HepG2 (cell line): ENCODE data around the gene EPB41L2. TPM values are rescaled to one million over a fixed set of nuclear protein-coding genes. Genes with fewer than 3 reads are reported as not detected.

Experiments
- AKAP8 ChIP-seq: sonication (generic); formaldehyde crosslinking; IDR thresholded peaks from 2 replicates; pipeline ENCODE4 v1.5.1; 2020; ENCODE audit warnings: mild to moderate bottlenecking, missing genetic modification reagents
- BHLHE40 ChIP-seq: IDR thresholded peaks from 2 replicates; pipeline ENCODE4 v1.6.1; 2011; ENCODE audit warnings: low read length, improper control_type of control experiment
- ELF1 ChIP-seq: sonication (generic); formaldehyde crosslinking; IDR thresholded peaks from 2 replicates; pipeline ENCODE4 v1.4.0; 2020; ENCODE audit warnings: missing genetic modification reagents
- HOXA5 ChIP-seq: sonication (generic); formaldehyde crosslinking; IDR thresholded peaks from 2 replicates; pipeline ENCODE4 v1.4.0; 2020; ENCODE audit warnings: missing genetic modification reagents
- MYNN ChIP-seq: sonication (generic); formaldehyde crosslinking; IDR thresholded peaks from 2 replicates; pipeline ENCODE4 v1.4.0; 2020; ENCODE audit warnings: mild to moderate bottlenecking, low read depth, missing genetic modification reagents
- NR1H2 ChIP-seq: sonication (generic); formaldehyde crosslinking; IDR thresholded peaks from 2 replicates; pipeline ENCODE4 v1.8.1; 2022; ENCODE audit warnings: low read depth, missing genetic modification reagents, borderline replicate concordance
- RELA ChIP-seq: sonication (generic); formaldehyde crosslinking; IDR thresholded peaks from 2 replicates; pipeline ENCODE4 v1.4.0; 2020; ENCODE audit warnings: missing genetic modification reagents
- SIN3A ChIP-seq: IDR thresholded peaks from 2 replicates; pipeline ENCODE4 v1.6.1; 2011; ENCODE audit warnings: low read depth, mild to moderate bottlenecking, control low read depth, low read length, borderline replicate concordance
- TOE1 ChIP-seq: sonication (generic); formaldehyde crosslinking; IDR thresholded peaks from 2 replicates; pipeline ENCODE4 v1.4.0; 2020; ENCODE audit warnings: mild to moderate bottlenecking, missing genetic modification reagents
- ZFP36 ChIP-seq: fragments of 150-350 bp; IDR thresholded peaks from 2 replicates; pipeline ENCODE4 v1.6.1; 2018; ENCODE audit warnings: borderline replicate concordance, low read length, low read depth; ENCODE audit not compliant: partially characterized antibody
- ZMAT3 ChIP-seq: sonication (generic); formaldehyde crosslinking; conservative IDR thresholded peaks from 2 replicates; pipeline ENCODE4 v1.7.0; 2021; ENCODE audit warnings: missing genetic modification reagents
- ZNF431 ChIP-seq: sonication (generic); formaldehyde crosslinking; IDR thresholded peaks from 2 replicates; pipeline ENCODE4 v1.9.0; 2022; ENCODE audit warnings: missing genetic modification reagents, low read depth, mild to moderate bottlenecking, borderline replicate concordance
- ZNF468 ChIP-seq: sonication (generic); formaldehyde crosslinking; IDR thresholded peaks from 2 replicates; pipeline ENCODE4 v1.8.0; 2022; ENCODE audit warnings: mild to moderate bottlenecking, moderate library complexity, missing genetic modification reagents
- ZNF616 ChIP-seq: sonication (generic); formaldehyde crosslinking; IDR thresholded peaks from 2 replicates; pipeline ENCODE4 v1.5.0; 2020; ENCODE audit warnings: low read depth, mild to moderate bottlenecking, missing genetic modification reagents
- ZSCAN30 ChIP-seq: sonication (generic); formaldehyde crosslinking; IDR thresholded peaks from 2 replicates; pipeline ENCODE4 v1.5.0; 2020; ENCODE audit warnings: mild to moderate bottlenecking, missing genetic modification reagents
- polyA plus RNA-seq, 8 experiments: library from polyadenylated mRNA; depleted of rRNA in 3 of 8; stranded (reverse) in 7 of 8; unstranded in 1 of 8; fragments of >200 nt; fragmentation: Illumina TruSeq in 4 of 8; extraction: Trizol in 4 of 8; gene quantifications; 2 replicates each; pipeline versions ENCODE4 v1.2.1 to v1.2.3, GENCODE V29; 2011 to 2016; ENCODE audit warnings: low read depth in 4 of 8, missing spikeins in 1 of 8, mixed read lengths in 1 of 8; ENCODE audit not compliant: insufficient read depth in 1 of 8
- total RNA-seq, 5 experiments: library from RNA; depleted of rRNA; stranded (reverse); fragments of >200 nt; fragmentation: Illumina TruSeq; extraction: Trizol; gene quantifications; 2 replicates each; pipeline ENCODE4 v1.2.3, GENCODE V29; 2016; ENCODE audit warnings: low read depth in 1 of 5
- TF ChIP-seq, protein P1 (sequence below): sonication (generic); formaldehyde crosslinking; IDR thresholded peaks from 2 replicates; pipeline ENCODE4 v1.8.0; 2022; ENCODE audit warnings: missing genetic modification reagents, mild to moderate bottlenecking, moderate library complexity, borderline replicate concordance
- TF ChIP-seq, protein P2 (sequence below): sonication (generic); formaldehyde crosslinking; IDR thresholded peaks from 2 replicates; pipeline ENCODE4 v1.5.0; 2020; ENCODE audit warnings: missing genetic modification reagents
- TF ChIP-seq, protein P3 (sequence below): sonication (generic); formaldehyde crosslinking; IDR thresholded peaks from 2 replicates; pipeline ENCODE4 v1.5.1; 2020; ENCODE audit warnings: missing genetic modification reagents, mild to moderate bottlenecking, borderline replicate concordance

Gene EPB41L2
- total and polyA plus RNA-seq, 2 of the 13 experiments (the other 11 are each of a cell fraction or from before 2014, with no cell fraction given): 41.7 to 56.4 TPM

DNA sequence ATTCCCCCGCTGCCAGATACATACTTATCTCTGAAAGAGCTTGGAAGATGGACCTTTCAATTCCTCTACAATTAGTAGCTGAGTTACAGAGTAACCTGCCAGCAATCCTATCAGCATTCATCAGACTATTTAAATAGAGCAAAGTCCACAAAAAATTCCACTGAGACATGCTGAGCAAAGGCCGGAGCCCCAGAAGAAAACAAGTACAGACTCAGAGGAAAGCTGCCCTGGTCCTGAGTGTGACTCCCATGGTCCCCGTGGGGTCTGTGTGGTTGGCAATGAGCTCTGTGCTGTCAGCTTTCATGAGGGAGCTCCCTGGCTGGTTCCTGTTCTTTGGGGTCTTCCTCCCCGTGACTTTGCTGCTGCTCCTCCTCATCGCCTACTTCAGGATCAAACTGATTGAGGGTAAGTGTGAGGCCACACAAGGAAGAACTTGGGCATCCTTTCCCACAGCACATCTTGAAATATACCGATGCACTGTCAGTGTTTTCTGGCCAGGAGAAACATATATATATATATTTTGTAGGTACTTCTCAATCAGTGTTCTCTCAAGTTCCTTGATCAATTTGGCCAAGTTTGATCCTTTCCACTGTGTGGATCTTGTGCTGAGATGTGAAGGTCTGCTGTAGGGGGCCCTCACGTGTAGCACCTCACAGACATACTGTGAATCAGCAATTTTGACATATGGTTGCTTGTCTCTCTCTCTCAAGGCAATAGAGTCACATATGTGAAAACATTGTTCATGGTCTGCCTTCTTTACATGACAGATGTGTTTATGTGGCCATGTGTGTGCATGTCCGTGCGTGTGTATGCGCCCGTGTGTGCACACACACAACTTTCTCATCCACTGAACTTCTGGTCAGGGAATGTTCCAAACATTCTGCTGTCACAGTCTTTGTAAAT, 235.5 kb downstream of the EPB41L2 start, which contains the start of gene SMLR1 (continued):
- TF ChIP-seq, protein P1, sequence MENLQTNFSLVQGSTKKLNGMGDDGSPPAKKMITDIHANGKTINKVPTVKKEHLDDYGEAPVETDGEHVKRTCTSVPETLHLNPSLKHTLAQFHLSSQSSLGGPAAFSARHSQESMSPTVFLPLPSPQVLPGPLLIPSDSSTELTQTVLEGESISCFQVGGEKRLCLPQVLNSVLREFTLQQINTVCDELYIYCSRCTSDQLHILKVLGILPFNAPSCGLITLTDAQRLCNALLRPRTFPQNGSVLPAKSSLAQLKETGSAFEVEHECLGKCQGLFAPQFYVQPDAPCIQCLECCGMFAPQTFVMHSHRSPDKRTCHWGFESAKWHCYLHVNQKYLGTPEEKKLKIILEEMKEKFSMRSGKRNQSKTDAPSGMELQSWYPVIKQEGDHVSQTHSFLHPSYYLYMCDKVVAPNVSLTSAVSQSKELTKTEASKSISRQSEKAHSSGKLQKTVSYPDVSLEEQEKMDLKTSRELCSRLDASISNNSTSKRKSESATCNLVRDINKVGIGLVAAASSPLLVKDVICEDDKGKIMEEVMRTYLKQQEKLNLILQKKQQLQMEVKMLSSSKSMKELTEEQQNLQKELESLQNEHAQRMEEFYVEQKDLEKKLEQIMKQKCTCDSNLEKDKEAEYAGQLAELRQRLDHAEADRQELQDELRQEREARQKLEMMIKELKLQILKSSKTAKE (CRISPR knock-in tag): no peak
- TF ChIP-seq TOE1 (CRISPR knock-in tag) (no peak), HOXA5 (peak; percentile 58; the same call in 1 of the 2 replicates), RELA (no peak), ZNF431 (CRISPR knock-in tag) (no peak), ELF1 (CRISPR knock-in tag) (no peak), BHLHE40 (peak; percentile 73), AKAP8 (CRISPR knock-in tag) (peak; percentile 71; the same call in 1 of the 2 replicates), ZSCAN30 (CRISPR knock-in tag) (no peak), NR1H2 (CRISPR knock-in tag) (no peak), ZNF616 (CRISPR knock-in tag) (no peak), MYNN (peak; percentile 45; the same call in 1 of the 2 replicates), ZMAT3 (CRISPR knock-in tag) (0 out of 2 replicates have a peak, but pooled peaks have one; percentile 55), SIN3A (peak; percentile 67), ZNF468 (no peak), ZFP36 (no peak)
- TF ChIP-seq, protein P2, sequence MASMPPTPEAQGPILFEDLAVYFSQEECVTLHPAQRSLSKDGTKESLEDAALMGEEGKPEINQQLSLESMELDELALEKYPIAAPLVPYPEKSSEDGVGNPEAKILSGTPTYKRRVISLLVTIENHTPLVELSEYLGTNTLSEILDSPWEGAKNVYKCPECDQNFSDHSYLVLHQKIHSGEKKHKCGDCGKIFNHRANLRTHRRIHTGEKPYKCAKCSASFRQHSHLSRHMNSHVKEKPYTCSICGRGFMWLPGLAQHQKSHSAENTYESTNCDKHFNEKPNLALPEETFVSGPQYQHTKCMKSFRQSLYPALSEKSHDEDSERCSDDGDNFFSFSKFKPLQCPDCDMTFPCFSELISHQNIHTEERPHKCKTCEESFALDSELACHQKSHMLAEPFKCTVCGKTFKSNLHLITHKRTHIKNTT (CRISPR knock-in tag): no peak
- TF ChIP-seq, protein P3, sequence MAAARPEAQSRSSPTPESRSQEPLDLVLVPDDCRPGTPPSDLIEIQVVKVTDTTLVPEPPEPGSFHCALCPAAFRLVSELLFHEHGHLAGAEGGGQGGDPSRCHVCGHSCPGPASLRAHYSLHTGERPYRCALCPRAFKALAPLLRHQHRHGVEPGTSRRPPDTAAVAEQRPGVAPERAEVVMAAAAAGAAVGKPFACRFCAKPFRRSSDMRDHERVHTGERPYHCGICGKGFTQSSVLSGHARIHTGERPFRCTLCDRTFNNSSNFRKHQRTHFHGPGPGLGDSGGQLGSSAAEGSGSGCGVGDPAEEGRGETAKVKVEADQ (CRISPR knock-in tag): peak; percentile 74
